Astrocyte (in vitro differentiated cells and primary cell): ENCODE results near the gene WDR7. TPM values are rescaled to one million over a fixed set of nuclear protein-coding genes. Genes with fewer than 3 reads are reported as not detected.

Experiments
- DNase-seq: peaks from one replicate; pipeline ENCODE4 v3.0.0-alpha.2; 2010; ENCODE audit warnings: low read depth
- FAIRE-seq: peaks from 2 replicates; lab custom pipeline; 2011; peaks lifted over from hg19 to GRCh38; lab: Jason Lieb, UNC
- H2AFZ ChIP-seq: 2 replicates; pipeline ENCODE4 v1.6.0; 2012; ENCODE audit warnings: low read depth, low read length, inconsistent platforms
- H3K27ac ChIP-seq: 2 replicates; pipeline ENCODE4 v1.5.1; 2011; ENCODE audit warnings: low read depth, low read length, inconsistent platforms
- H3K27me3 ChIP-seq: 2 replicates; pipeline ENCODE4 v1.6.0; 2011; ENCODE audit warnings: low read length, inconsistent platforms; ENCODE audit not compliant: insufficient read depth
- H3K36me3 ChIP-seq: 2 replicates; pipeline ENCODE4 v1.5.1; 2011; ENCODE audit warnings: low read length, inconsistent platforms; ENCODE audit not compliant: insufficient read depth
- H3K4me1 ChIP-seq: 2 replicates; pipeline ENCODE4 v1.5.1; 2011; ENCODE audit warnings: low read length, inconsistent platforms; ENCODE audit not compliant: insufficient read depth
- H3K4me2 ChIP-seq: 2 replicates; pipeline ENCODE4 v1.6.0; 2012; ENCODE audit warnings: low read length, inconsistent platforms
- H3K4me3 ChIP-seq: 2 replicates; pipeline ENCODE4 v1.5.1; 2011; ENCODE audit warnings: low read depth, mild to moderate bottlenecking, low read length, inconsistent platforms; ENCODE audit not compliant: insufficient read depth
- H3K79me2 ChIP-seq: 2 replicates; pipeline ENCODE4 v1.6.0; 2012; ENCODE audit warnings: mild to moderate bottlenecking, low read length, inconsistent platforms; ENCODE audit not compliant: insufficient read depth
- H3K9ac ChIP-seq: 2 replicates; pipeline ENCODE4 v1.6.0; 2012; ENCODE audit warnings: mild to moderate bottlenecking, low read length, inconsistent platforms
- H3K9me3 ChIP-seq: 2 replicates; pipeline ENCODE4 v1.5.1; 2012; ENCODE audit warnings: low read depth, mild to moderate bottlenecking, low read length, inconsistent platforms; ENCODE audit not compliant: insufficient read depth
- H4K20me1 ChIP-seq: 2 replicates; pipeline ENCODE4 v1.6.0; 2012; ENCODE audit warnings: low read length, inconsistent platforms; ENCODE audit not compliant: insufficient read depth
- H3K27ac Mint-ChIP-seq: one replicate; pipeline ENCODE4 v1.8.0; 2021; ENCODE audit warnings: mild to moderate bottlenecking, mixed read lengths; ENCODE audit not compliant: unreplicated experiment
- H3K27me3 Mint-ChIP-seq: one replicate; pipeline ENCODE4 v1.8.0; 2021; ENCODE audit warnings: low read depth, mixed read lengths; ENCODE audit not compliant: unreplicated experiment
- H3K36me3 Mint-ChIP-seq: one replicate; pipeline ENCODE4 v1.8.0; 2021; ENCODE audit warnings: low read depth, mixed read lengths; ENCODE audit not compliant: unreplicated experiment
- H3K4me1 Mint-ChIP-seq: one replicate; pipeline ENCODE4 v1.8.0; 2021; ENCODE audit warnings: low read depth, mixed read lengths; ENCODE audit not compliant: unreplicated experiment
- H3K4me3 Mint-ChIP-seq: one replicate; pipeline ENCODE4 v1.8.0; 2021; ENCODE audit warnings: mild to moderate bottlenecking, moderate library complexity, mixed read lengths; ENCODE audit not compliant: unreplicated experiment
- H3K9me3 Mint-ChIP-seq: one replicate; pipeline ENCODE4 v1.8.0; 2021; ENCODE audit warnings: mild to moderate bottlenecking, mixed read lengths; ENCODE audit not compliant: unreplicated experiment
- EZH2 ChIP-seq: IDR thresholded peaks from 2 replicates; pipeline ENCODE4 v1.6.1; 2012; ENCODE audit warnings: mild to moderate bottlenecking, low read length, inconsistent platforms; ENCODE audit not compliant: insufficient read depth
- total RNA-seq: library from RNA; stranded (reverse); gene quantifications from 2 replicates; pipeline ENCODE4 v1.2.1, GENCODE V29; 2021
- TF ChIP-seq, protein P1 (sequence below): IDR thresholded peaks from 2 replicates; pipeline ENCODE4 v1.5.1; 2011; ENCODE audit warnings: low read depth, mild to moderate bottlenecking, inconsistent platforms, low read length, moderate library complexity; ENCODE audit not compliant: insufficient read depth

WDR7 gene
- total RNA-seq, 1 donor from 2014 or later = 16.9 TPM

- Mint-ChIP-seq H3K4me3 (no peak overlapping the region), H3K9me3 (no peaks in the 10 kb centered on the region), H3K27me3 (no peaks in the 10 kb centered on the region), H3K27ac (peak overlapping the region; percentile 59), H3K36me3 (no peaks in the 10 kb centered on the region), H3K4me1 (peaks cover 39% of the 10 kb centered on the region)
- no peak for FAIRE-seq
- DNase-seq = no peak
- Histone ChIP-seq H3K27me3 (no peaks in the 10 kb centered on the region), H3K4me3 (no peak overlapping the region), H3K36me3 (no peaks in the 10 kb centered on the region), H3K9ac (no peak overlapping the region), H2AFZ (no peak overlapping the region), H3K4me2 (no peak overlapping the region), H3K79me2 (no peaks in the 10 kb centered on the region), H4K20me1 (no peaks in the 10 kb centered on the region), H3K4me1 (peaks cover 31% of the 10 kb centered on the region), H3K9me3 (no peaks in the 10 kb centered on the region), H3K27ac (peak overlapping the region; percentile 86)
- no peak for TF ChIP-seq EZH2
- TF ChIP-seq, protein P1, sequence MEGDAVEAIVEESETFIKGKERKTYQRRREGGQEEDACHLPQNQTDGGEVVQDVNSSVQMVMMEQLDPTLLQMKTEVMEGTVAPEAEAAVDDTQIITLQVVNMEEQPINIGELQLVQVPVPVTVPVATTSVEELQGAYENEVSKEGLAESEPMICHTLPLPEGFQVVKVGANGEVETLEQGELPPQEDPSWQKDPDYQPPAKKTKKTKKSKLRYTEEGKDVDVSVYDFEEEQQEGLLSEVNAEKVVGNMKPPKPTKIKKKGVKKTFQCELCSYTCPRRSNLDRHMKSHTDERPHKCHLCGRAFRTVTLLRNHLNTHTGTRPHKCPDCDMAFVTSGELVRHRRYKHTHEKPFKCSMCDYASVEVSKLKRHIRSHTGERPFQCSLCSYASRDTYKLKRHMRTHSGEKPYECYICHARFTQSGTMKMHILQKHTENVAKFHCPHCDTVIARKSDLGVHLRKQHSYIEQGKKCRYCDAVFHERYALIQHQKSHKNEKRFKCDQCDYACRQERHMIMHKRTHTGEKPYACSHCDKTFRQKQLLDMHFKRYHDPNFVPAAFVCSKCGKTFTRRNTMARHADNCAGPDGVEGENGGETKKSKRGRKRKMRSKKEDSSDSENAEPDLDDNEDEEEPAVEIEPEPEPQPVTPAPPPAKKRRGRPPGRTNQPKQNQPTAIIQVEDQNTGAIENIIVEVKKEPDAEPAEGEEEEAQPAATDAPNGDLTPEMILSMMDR = no peak
Observed at GRCh38 chr18:56891870-56892269, 240.7 kb downstream of the WDR7 start.

DNA sequence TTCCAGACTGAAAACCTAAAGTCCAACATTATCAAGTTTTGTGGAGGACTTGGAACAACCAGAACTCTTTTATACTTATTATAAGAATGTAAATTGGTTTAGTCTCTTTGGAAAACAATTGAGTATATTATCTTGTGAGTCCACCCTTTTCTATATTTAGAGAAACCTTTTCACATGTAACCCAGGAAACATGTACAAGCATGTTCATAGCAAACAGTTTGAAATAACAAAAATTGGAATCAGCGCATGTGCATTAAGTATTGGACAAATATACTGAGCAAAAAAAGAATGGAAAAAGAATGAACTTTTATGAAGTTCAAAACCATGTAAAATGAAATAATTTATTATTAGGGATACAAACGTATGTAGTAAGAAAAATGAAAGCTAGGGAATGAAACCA lies 246.0 kb downstream of the WDR7 start:
- Mint-ChIP-seq H3K9me3 (no peaks in the 10 kb centered on the region), H3K4me1 (peaks cover 11% of the 10 kb centered on the region), H3K36me3 (no peaks in the 10 kb centered on the region), H3K27me3 (no peaks in the 10 kb centered on the region), H3K27ac (no peak overlapping the region), H3K4me3 (no peak overlapping the region)
- Histone ChIP-seq H3K4me1 (peaks cover 6% of the 10 kb centered on the region), H4K20me1 (no peaks in the 10 kb centered on the region), H3K4me3 (no peak overlapping the region), H2AFZ (no peak overlapping the region), H3K27ac (no peak overlapping the region), H3K36me3 (no peaks in the 10 kb centered on the region), H3K4me2 (no peak overlapping the region), H3K9ac (no peak overlapping the region), H3K79me2 (no peaks in the 10 kb centered on the region), H3K9me3 (no peaks in the 10 kb centered on the region), H3K27me3 (no peaks in the 10 kb centered on the region)
- DNase-seq = no peak
- no peak for TF ChIP-seq EZH2
- TF ChIP-seq, protein P1 = no peak
- no peak for FAIRE-seq

DNA sequence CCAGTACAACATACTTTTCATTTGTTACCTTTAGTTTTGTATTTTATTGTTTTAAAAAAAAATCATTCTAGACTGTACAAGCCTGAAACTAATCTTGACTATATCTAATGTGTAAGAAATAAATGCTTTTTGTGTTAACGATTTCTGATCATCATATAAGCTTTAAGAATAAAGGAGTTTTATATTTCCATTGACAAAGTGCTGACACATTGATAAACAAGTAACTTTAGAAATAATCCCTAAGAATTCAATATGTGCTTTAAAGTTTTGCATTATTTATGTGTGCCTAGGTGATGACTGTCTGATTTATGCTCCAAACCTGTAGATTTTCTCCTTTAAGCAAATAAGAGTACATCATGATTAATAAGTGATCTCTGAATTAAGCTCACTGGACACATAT lies 248.5 kb downstream of the WDR7 start:
- FAIRE-seq (peak; percentile 62), DNase-seq (no peak)
- Histone ChIP-seq H3K4me3 (no peak overlapping the region), H3K27me3 (no peaks in the 10 kb centered on the region), H4K20me1 (no peaks in the 10 kb centered on the region), H3K79me2 (no peaks in the 10 kb centered on the region), H3K4me1 (no peaks in the 10 kb centered on the region), H3K27ac (no peak overlapping the region), H3K36me3 (no peaks in the 10 kb centered on the region), H3K4me2 (no peak overlapping the region), H2AFZ (no peak overlapping the region), H3K9me3 (no peaks in the 10 kb centered on the region), H3K9ac (no peak overlapping the region)
- H3K27me3 Mint-ChIP-seq = no peaks in the 10 kb centered on the region
- no peaks in the 10 kb centered on the region for H3K36me3 Mint-ChIP-seq
- H3K4me3 Mint-ChIP-seq = no peak overlapping the region
- TF ChIP-seq, protein P1 = no peak
- TF ChIP-seq EZH2 = no peak
- H3K9me3 Mint-ChIP-seq = no peaks in the 10 kb centered on the region
- H3K4me1 Mint-ChIP-seq = peaks cover 7% of the 10 kb centered on the region
- H3K27ac Mint-ChIP-seq = no peak overlapping the region
